GM06990 (cell line): ENCODE data around the gene BABAM2.

ENCODE experiments used
- DNase-seq: peaks from one replicate; pipeline ENCODE4 v3.0.0-alpha.2; 2011; ENCODE audit not compliant: insufficient read length; ENCODE audit errors: extremely low read depth
- H3K27me3 ChIP-seq: replicated peaks from 2 replicates; pipeline ENCODE4 v1.6.0; 2011; ENCODE audit warnings: low read length; ENCODE audit not compliant: control insufficient read depth, insufficient read depth
- H3K36me3 ChIP-seq: 2 replicates; pipeline ENCODE4 v1.5.1; 2011; ENCODE audit warnings: low read length; ENCODE audit not compliant: control insufficient read depth, insufficient read depth
- H3K4me3 ChIP-seq: replicated peaks from 2 replicates; pipeline ENCODE4 v1.5.1; 2011; ENCODE audit warnings: low read depth, mild to moderate bottlenecking, control low read depth, low read length
- TF ChIP-seq, protein P1 (sequence below): IDR thresholded peaks from 2 replicates; pipeline ENCODE4 v1.5.1; 2011; ENCODE audit warnings: low read length, control low read depth, mild to moderate bottlenecking, inconsistent platforms; ENCODE audit not compliant: insufficient read depth, poor library complexity, severe bottlenecking

Gene BABAM2

DNA sequence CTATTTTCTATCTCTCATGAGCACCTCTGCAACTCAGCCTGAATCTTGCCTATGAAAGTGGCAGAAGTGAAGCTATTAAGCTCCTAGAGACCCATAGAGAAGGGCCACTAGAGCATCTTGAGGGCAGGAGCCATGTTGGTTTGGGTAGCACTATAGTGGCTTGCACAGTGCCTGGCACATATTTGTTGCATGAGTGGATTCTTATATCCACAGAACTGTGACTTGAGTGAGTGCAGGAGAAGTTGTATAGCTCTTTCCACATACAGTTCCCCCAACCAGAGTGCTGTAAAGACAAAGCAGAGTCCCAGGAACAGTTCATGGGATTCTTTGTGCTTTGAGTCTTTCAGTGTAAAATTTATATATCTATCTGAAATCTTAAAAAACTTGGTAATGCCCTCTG, 296.7 kb downstream of the BABAM2 start:
- Histone ChIP-seq H3K4me3 (no peak overlapping the region), H3K27me3 (no peaks in the 10 kb centered on the region), H3K36me3 (no peaks in the 10 kb centered on the region)
- TF ChIP-seq, protein P1, sequence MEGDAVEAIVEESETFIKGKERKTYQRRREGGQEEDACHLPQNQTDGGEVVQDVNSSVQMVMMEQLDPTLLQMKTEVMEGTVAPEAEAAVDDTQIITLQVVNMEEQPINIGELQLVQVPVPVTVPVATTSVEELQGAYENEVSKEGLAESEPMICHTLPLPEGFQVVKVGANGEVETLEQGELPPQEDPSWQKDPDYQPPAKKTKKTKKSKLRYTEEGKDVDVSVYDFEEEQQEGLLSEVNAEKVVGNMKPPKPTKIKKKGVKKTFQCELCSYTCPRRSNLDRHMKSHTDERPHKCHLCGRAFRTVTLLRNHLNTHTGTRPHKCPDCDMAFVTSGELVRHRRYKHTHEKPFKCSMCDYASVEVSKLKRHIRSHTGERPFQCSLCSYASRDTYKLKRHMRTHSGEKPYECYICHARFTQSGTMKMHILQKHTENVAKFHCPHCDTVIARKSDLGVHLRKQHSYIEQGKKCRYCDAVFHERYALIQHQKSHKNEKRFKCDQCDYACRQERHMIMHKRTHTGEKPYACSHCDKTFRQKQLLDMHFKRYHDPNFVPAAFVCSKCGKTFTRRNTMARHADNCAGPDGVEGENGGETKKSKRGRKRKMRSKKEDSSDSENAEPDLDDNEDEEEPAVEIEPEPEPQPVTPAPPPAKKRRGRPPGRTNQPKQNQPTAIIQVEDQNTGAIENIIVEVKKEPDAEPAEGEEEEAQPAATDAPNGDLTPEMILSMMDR, result no peak
- DNase-seq, result no peak

DNA sequence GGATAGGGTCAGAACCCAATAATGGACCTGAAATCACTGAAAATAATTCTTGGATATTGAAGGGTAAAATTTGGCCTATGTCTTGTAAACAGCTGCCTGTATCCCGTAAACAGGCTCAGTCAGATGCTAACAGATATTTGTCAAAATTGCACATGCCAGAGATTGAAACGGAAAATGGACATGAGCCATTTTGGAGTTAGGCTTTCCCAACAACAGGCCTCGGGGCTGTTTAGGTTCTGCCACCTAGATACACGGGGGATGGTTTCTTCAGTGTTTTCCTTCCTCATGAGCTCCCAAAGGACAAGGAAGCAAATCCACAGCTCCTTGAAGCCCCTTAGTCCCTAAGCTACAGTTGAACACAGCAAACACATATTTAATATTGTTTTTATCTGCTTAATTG, 297.9 kb downstream of the BABAM2 start:
- no peaks in the 10 kb centered on the region for H3K36me3 ChIP-seq
- DNase-seq, result no peak
- TF ChIP-seq, protein P1, result no peak
- H3K27me3 ChIP-seq, result no peaks in the 10 kb centered on the region
- H3K4me3 ChIP-seq, result no peak overlapping the region

DNA sequence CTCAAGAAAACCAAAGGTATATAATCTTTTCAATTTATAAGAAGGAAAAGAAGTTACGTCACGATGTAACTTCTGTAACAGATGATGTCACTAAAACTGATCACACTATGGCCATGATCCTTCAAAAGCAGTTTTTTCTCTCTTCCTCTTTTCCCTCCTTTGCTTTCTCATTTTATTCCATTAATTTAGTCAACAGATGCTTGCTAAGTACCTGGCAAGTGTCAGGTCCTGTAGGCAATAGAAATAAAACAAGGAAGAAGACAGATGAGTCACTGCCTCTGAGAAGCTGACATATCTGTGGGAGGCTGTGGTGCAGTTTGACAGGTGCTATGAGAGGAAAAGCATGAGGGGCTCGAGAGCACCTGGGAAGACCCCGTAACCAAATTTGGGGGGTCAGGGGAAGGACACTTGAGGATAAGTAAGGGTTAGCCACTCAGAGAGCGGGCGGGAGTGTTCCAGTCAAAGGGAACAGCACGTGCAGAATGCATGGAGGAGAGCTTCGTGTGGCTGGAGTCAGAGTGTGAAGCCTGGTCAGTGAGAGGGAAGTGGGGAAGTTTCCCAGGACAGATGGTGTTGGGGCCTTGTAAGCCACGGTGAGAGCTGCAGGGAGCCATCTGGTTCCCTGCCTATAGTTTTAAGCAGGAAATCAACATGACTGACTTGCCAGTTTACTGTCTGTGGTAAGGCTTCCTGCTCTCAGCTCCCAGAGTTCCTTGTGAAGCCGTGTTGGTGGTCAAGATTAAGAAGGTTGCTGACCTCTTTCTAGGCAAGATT, 303.3 kb downstream of the BABAM2 start:
- no peaks in the 10 kb centered on the region for H3K27me3 ChIP-seq
- TF ChIP-seq, protein P1, result no peak
- H3K36me3 ChIP-seq, result no peaks in the 10 kb centered on the region
- H3K4me3 ChIP-seq, result no peak overlapping the region
- no peak for DNase-seq

DNA sequence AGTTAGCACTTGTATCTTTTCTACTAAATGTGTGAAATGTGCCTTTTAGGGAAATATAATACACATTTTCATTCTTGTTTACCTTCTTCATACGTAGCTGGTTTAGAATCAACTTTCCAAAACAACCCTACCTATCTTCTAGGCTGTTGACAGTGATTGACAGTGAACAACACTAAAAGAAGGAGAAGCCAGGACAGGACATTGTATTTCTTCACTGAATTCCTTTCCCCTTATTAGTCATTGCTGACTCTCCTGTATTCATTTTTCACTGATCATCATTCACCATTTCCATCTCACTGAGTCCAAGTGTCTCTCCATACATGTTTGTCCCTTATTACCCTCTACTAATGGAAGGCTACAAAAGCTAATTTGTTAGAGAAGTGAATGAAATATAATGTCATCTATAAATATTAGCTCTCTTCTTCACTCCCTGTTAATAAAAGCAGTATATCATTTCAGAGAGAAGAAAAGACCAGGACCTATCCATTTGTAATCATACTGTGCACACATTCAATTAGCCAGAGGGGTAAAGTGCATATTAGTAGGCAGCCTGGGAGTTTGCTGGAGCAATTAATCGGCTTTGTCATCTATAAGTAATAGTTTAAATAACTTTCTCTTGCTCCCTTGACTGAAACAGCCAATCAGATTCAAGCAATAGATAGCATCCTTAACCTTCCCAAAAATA, 309.6 kb downstream of the BABAM2 start:
- TF ChIP-seq, protein P1, result no peak
- no peaks in the 10 kb centered on the region for H3K36me3 ChIP-seq

DNA sequence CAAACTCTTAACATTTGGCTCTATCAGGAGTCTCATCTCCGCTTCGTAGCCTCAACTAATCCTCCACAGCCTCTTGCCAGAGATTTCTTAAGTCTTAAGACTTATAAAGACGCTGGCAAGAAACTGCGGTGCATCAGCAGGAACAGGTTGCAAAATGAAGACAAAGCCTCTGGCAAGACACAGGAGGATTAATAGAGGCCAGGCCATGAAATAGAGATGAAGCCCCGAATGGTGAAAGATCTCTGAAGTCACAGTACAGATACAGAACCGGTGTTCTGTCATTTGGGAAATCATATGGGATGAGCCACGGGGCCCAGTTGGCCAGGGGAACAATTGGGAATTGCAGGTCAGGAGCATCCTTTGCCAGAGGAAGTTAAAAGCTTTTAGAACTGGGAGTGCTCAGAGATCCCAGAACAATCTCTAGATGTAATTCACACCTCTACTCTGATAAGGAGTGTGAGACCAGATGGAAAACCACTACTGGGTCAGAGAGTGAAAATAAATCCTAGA, 311.2 kb downstream of the BABAM2 start:
- no peak for DNase-seq
- Histone ChIP-seq H3K4me3 (no peak overlapping the region), H3K36me3 (no peaks in the 10 kb centered on the region), H3K27me3 (no peaks in the 10 kb centered on the region)
- TF ChIP-seq, protein P1, result no peak

More for the DNA sequence above, 309.6 kb downstream of the BABAM2 start:
- Histone ChIP-seq H3K4me3 (no peak overlapping the region), H3K27me3 (no peaks in the 10 kb centered on the region)
- DNase-seq, result no peak
